C4-2B (cell line): ENCODE results near the gene ZNF227.
"Not testable (repeated sequence)": the region's sequence is repeated elsewhere in the genome, so short reads cannot be mapped to it uniquely, and the experiment has no call there.

ENCODE experiments used
- ZFX ChIP-seq: fragments of 450-650 bp; IDR thresholded peaks from 2 replicates; pipeline ENCODE4 v1.6.1; 2017
- TF ChIP-seq, protein P1 (sequence below): fragments of 450-650 bp; conservative IDR thresholded peaks from 2 replicates; pipeline ENCODE4 v1.5.1; 2017; ENCODE audit warnings: mild to moderate bottlenecking

DNA sequence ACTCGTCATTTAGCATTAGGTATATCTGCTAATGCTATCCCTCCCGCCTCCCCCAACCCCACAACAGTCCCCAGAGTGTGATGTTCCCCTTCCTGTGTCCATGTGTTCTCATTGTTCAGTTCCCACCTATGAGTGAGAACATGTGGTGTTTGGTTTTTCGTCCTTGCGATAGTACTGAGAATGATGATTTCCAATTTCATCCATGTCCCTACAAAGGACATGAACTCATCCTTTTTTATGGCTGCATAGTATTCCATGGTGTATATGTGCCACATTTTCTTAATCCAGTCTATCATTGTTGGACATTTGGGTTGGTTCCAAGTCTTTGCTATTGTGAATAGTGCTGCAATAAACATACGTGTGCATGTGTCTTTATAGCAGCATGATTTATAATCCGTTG is 8.4 kb downstream of the ZNF227 start:
- TF ChIP-seq, protein P1, sequence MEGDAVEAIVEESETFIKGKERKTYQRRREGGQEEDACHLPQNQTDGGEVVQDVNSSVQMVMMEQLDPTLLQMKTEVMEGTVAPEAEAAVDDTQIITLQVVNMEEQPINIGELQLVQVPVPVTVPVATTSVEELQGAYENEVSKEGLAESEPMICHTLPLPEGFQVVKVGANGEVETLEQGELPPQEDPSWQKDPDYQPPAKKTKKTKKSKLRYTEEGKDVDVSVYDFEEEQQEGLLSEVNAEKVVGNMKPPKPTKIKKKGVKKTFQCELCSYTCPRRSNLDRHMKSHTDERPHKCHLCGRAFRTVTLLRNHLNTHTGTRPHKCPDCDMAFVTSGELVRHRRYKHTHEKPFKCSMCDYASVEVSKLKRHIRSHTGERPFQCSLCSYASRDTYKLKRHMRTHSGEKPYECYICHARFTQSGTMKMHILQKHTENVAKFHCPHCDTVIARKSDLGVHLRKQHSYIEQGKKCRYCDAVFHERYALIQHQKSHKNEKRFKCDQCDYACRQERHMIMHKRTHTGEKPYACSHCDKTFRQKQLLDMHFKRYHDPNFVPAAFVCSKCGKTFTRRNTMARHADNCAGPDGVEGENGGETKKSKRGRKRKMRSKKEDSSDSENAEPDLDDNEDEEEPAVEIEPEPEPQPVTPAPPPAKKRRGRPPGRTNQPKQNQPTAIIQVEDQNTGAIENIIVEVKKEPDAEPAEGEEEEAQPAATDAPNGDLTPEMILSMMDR: not testable (repeated sequence)
- not testable (repeated sequence) for TF ChIP-seq ZFX
